HL-60/S4 treated with phorbol 12-myristate 13-acetate at 8.2 ng/mL for 4 days and 3 days (cell line): ENCODE measurements around the gene ERN2.
"Not testable (repeated sequence)": the region's sequence is repeated elsewhere in the genome, so short reads cannot be mapped to it uniquely, and the experiment has no call there.

ENCODE experiments used
- in situ Hi-C: fragments of 300-500 bp; cut with MboI; formaldehyde crosslinking; loops from 2 replicates; pipeline ENCODE4 v1.15.0; 2022; ENCODE audit warnings: low sequenced_read_pairs

ERN2 gene

DNA sequence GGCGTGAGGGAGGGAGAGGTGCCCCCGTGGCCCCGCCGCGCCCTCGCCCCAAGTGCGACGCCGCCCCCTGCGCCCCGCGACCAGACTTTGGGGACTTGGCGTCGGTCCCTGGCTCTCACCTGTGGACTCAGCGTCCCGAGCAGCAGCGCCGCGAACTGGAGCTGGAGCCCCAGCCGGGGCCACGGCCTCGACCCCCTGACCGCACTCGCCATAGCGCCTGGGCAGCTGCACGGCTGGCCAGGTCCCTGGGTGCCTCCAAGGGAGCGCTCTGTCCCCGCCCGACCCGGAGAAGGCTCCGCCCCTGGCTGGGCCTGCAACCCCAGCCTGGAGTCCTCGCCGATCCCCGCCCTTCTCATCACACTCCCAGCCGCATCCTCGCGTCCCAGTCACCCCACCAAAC lies at the start of gene ERN2:
Gene ERN2, minus strand, starts transcription at position 247 of the 400 bp plus-strand sequence. Its CDS starts 35 bp downstream, at position 212.
- in situ Hi-C loops: no loop called here

DNA sequence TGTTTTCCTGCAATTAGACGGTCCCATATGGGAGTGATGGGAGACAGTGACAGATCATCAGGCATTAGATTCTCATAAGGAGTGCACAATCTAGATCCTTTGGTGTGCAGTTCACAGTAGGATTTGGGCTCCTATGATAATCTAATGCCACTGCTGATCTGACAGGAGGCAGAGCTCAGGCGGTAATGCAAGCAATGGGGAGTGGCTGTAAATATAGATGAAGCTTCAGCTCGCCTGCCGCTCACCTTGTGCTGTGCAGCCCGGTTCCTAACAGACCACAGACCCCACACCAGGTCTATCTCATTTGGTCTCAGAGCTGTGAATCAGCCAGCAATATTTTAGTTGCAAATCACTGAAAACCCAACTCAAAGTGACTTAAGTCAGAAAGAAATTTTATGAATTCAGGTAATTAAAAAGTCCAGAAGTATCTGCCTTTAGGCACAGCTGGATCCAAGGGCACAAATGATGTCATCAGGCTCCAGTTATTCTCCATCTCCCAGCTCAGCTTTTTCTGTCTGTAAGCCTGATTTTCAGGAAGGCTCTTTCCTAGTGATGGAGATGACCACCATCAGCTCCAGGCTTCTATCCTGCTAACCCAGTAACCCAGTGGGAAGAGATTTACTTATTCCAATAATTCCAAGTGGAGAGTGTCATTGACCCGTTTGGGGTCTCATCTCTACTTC lies 45.1 kb upstream of the ERN2 start:
- in situ Hi-C loops: no loop called here

GRCh38 chr16:23757116-23757515 lies 44.1 kb upstream of the ERN2 start:
- in situ Hi-C loops: no loop called here

DNA sequence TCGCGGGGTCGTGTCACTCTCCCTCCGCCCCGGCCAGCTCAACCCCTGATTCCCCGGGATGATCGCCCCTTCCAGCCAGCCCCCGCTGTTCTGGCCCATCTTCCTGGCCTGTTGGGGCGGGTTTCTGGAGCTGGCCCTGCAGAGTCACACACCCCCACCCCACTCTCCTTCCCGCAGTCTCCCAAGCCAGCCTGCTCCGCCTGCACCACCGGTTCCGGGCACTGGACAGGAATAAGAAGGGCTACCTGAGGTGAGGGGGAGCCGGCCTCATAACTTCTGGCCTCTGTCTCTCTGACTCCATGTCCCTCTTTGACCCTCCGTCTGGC lies 42.4 kb upstream of the ERN2 start:
- in situ Hi-C loops: no loop called here

DNA sequence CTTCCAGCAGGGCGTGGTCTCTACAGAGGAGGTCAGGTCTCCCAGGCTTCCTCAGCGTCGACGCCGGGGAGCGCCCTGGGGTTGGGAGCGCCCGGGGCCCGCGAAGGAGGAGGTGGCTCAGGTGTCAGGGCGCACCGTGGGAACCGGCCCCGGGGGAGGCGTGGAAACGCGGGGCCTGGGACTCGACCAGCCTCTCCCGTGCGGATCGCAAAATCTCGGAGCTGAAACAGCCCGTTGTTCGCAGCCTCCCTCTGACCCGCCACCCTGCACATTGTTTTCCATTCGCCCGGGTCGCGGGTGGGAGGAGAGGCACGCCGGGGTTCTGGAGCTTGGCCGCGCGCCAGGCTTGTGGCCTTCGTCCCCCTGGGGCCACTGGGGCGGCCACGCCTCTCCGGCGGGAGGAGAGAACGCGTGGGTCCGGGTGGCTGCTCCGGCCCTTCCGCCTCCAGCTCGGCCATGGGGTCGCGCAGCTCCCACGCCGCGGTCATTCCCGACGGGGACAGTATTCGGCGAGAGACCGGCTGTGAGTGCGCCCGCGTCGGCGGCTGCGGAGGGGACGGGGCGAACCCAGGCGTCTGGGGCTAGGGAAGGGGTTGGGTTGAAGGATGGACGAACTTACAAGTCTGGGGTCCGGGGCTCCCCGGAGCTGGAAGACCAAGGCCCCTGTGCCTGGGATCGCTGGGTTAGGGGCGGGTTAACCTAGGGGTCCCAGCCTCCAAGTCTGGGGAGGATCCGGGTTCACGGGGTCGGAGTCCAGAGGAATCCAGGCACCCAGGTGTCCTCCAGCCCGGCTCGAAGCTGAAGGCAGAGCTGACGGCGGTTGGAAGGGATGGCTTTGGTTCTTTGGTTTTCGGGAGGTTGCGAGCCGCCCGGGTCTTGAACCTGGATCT lies 41.8 kb upstream of the ERN2 start, which contains the start of gene CHP2:
Gene CHP2, plus strand, starts transcription at position 433 of the 890 bp plus-strand sequence. Its CDS starts 24 bp downstream, at position 457.
- in situ Hi-C loops: no loop called here

DNA sequence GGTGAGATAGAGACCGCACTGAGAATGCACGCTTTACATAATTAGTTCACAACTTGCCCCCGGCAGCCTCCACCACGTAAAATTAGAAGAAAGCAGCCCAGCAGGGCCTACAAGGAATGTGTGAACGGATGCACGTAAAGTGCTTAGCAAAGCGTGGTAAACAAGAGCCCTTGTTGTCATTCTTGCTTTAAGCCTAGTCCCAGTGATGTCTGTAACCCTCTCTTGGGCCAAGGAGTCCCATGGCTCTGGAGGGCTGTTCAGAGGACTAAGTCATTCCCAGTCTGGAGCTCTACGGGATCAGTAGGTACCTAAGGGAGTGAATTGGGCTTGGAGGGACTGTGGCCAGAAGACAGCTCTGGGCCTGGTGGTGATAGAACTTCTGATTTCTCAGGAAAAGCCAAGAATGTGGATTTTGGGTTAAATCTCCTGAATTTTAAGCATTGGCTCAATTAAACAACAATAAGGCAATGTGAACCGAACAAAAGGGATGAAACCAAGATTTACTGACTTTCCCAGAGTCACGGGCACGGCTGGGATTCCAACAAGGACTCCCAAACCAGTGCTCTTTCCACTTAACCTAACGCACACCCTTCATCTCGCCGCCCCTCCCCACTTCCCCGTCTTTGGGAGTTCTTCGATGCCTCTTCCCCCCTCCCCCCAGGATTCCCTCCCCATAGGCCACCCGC lies 41.0 kb upstream of the ERN2 start:
- in situ Hi-C loops: no loop called here

GRCh38 chr16:23751053-23751452 lies 38.0 kb upstream of the ERN2 start:
- in situ Hi-C loops: not testable (repeated sequence)

- in situ Hi-C loops: no loop called here
Observed at GRCh38 chr16:23748630-23749029, 35.6 kb upstream of the ERN2 start.

DNA sequence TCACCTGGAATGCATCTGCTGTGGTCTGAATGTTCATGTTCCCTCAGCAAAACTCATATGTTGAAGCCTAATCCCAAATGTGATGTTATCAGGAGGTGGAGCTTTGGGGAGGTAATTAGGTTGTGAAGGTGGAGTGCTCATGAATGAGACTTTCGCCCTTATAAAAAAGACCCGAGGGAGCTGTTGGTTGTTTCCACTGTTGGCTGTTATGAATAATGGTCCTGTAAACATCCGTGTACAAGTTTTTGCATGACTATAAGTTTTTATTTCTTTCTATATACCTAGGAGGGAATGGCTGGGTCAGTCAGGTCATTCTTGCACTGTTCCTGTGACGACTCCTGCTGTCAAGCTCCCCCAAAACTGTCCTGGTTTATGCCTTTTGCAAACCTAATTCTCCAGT lies 32.2 kb upstream of the ERN2 start:
- in situ Hi-C loops: no loop called here

DNA sequence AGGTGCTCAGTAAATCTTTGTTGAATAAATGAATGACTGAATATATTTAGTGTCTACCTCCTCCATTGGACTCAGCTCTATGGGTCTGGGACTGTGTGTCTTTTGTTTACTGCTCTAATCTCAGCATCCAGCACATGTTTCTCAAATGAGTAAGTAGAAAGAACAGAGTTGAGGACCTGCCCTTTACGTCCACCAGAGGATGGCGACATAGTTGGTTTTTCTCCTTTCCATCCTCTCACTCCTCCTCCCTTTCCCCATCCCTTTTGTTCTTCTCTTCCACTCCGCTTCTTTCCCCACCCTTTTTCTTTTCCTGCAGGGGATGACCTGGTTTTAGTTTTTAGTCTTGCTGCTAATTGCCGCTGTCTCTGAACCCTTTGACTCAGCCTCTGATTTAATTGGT lies 29.7 kb upstream of the ERN2 start:
- in situ Hi-C loops: no loop called here

DNA sequence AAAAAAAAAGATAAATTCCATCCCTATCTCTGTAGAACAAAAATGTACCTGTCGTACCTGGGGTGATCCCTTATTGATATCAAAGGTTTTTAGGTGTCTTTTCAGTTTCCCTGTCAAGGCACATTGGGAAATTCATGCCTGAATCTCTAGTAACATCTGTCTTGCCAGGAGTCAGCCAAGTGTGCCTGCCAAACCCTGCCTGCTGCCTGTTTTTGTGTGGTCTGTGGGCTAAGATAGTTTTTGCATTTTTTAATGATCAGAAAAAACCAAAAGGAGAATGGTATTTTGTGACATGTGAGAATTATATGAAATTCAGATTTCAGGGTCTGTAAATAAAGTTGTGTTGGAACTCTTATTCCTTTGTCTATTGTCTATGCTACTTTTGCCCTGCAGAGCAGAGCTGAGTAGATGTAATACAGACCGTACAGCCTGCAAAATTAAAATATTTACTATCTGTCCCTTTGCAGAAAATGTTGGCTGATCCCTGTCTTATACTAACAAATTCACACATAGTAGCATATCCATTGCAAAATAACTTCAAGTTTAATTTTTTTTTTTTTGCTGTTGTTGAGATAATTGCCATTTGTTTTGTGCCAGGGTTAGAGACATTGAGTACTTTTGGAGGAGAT lies 28.8 kb upstream of the ERN2 start:
- in situ Hi-C loops: no loop called here

- in situ Hi-C loops: loop anchor here (10.0 kb wide), 1 partner anchor 55 kb away; no protein-coding TSS in a partner anchor
Observed at GRCh38 chr16:23739516-23739915, 26.5 kb upstream of the ERN2 start.

- in situ Hi-C loops: loop anchor here (10.0 kb wide), 1 partner anchor 57 kb away; no protein-coding TSS in a partner anchor
Observed at GRCh38 chr16:23737423-23738028, 24.5 kb upstream of the ERN2 start.

GRCh38 chr16:23734176-23734893 lies 21.3 kb upstream of the ERN2 start:
- in situ Hi-C loops: loop anchor here (10.0 kb wide), 1 partner anchor 60 kb away; no protein-coding TSS in a partner anchor

- in situ Hi-C loops: loop anchor here (10.0 kb wide), 1 partner anchor 65 kb away; no protein-coding TSS in a partner anchor
Observed at GRCh38 chr16:23729503-23730424, 16.7 kb upstream of the ERN2 start.

- in situ Hi-C loops: no loop called here
Observed at GRCh38 chr16:23728112-23728477, 15.1 kb upstream of the ERN2 start.

- in situ Hi-C loops: no loop called here
Observed at GRCh38 chr16:23726710-23727109, 13.7 kb upstream of the ERN2 start.

DNA sequence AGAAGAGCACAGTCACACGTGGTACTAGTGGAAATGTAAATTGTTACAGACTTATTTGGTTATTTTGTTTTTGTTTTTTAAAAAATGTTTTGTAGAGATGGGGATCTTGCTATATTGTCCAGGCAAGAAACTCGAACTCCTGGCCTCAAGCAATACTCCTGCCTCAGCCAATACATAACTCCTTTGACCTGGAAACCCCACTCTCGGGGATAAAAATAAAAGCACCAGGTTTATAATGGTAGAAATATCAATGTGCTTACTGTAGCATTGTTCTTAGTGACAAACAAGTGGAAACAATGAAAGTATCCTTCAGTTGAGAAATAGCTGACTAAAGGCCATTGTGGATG lies 11.7 kb upstream of the ERN2 start:
- in situ Hi-C loops: no loop called here
